SK-N-SH (cell line): ENCODE measurements around the gene TBL1XR1. TPM values are rescaled to one million over a fixed set of nuclear protein-coding genes. Genes with fewer than 3 reads are reported as not detected.
"Not testable (repeated sequence)": the region's sequence is repeated elsewhere in the genome, so short reads cannot be mapped to it uniquely, and the experiment has no call there.

Experiments
- CTCF ChIA-PET: fragments of 300-600, 350-600 bp; formaldehyde crosslinking; extraction: SDS; loops from one replicate; lab custom pipeline; 2021; lab: Yijun Ruan, JAX
- POLR2A ChIA-PET: fragments of 350-600 bp; sonication (Branson Sonifier 250); formaldehyde crosslinking; extraction: SDS; loops from one replicate; lab custom pipeline; 2020; ENCODE audit warnings: antibody characterized with exemption, inconsistent platforms; lab: Yijun Ruan, JAX
- DNase-seq: peaks from one replicate; pipeline ENCODE4 v3.0.0; 2012
- H2AFZ ChIP-seq: fragments of 200-600 bp; sonication (generic); 2 replicates; pipeline ENCODE4 v1.8.1; 2016; ENCODE audit warnings: antibody characterized with exemption, mild to moderate bottlenecking, low read depth
- H3F3A ChIP-seq: fragments of 200-600 bp; sonication (generic); replicated peaks from 2 replicates; pipeline ENCODE3; 2016; ENCODE audit warnings: antibody characterized with exemption, mild to moderate bottlenecking; ENCODE audit not compliant: insufficient read depth
- H3K27ac ChIP-seq, 2 experiments: fragments of 200-500 bp in 1 of 2; fragments of 200-600 bp in 1 of 2; sonication (Bioruptor generic) in 1 of 2; sonication (generic), shearing (Covaris generic) in 1 of 2; 2 replicates each; pipeline versions ENCODE4 v1.5.1 to v1.6.1; 2014 to 2016; ENCODE audit warnings: low read depth in 2 of 2, inconsistent platforms in 1 of 2, low read length in 1 of 2, mild to moderate bottlenecking in 1 of 2, mixed read lengths in 1 of 2
- H3K27me3 ChIP-seq: fragments of 200-600 bp; sonication (generic), shearing (Covaris generic); 2 replicates; pipeline ENCODE4 v1.6.1; 2016; ENCODE audit warnings: mixed run types; ENCODE audit not compliant: insufficient read depth
- H3K36me3 ChIP-seq, 2 experiments: fragments of 200-500 bp in 1 of 2; fragments of 200-600 bp in 1 of 2; sonication (Bioruptor generic) in 1 of 2; sonication (generic) in 1 of 2; replicated peaks in 1 of 2; 2 replicates each; pipeline versions ENCODE3 to v1.5.1; 2014 to 2016; ENCODE audit warnings: low read length in 1 of 2, mild to moderate bottlenecking in 1 of 2; ENCODE audit not compliant: insufficient read depth in 2 of 2, control insufficient read depth in 1 of 2
- H3K4me1 ChIP-seq, 2 experiments: fragments of 200-500 bp in 1 of 2; fragments of 200-600 bp in 1 of 2; sonication (Bioruptor generic) in 1 of 2; sonication (generic), shearing (Covaris generic) in 1 of 2; 2 replicates each; pipeline versions ENCODE4 v1.5.1 to v1.6.1; 2014 to 2016; ENCODE audit warnings: low read depth in 1 of 2, low read length in 1 of 2, mixed run types in 1 of 2; ENCODE audit not compliant: insufficient read depth in 2 of 2, control insufficient read depth in 1 of 2
- H3K4me2 ChIP-seq: fragments of 200-600 bp; sonication (generic), shearing (Covaris generic); 2 replicates; pipeline ENCODE4 v1.6.1; 2017; ENCODE audit warnings: mixed run types
- H3K4me3 ChIP-seq, 2 experiments: fragments of 200-500 bp in 1 of 2; fragments of 200-600 bp in 1 of 2; sonication (Bioruptor generic) in 1 of 2; sonication (generic), shearing (Covaris generic) in 1 of 2; 2 replicates each; pipeline versions ENCODE4 v1.5.1 to v1.8.1; 2014 to 2016; ENCODE audit warnings: low read depth in 2 of 2, inconsistent platforms in 1 of 2, low read length in 1 of 2, mild to moderate bottlenecking in 1 of 2, mixed read lengths in 1 of 2, moderate library complexity in 1 of 2
- H3K79me2 ChIP-seq: fragments of 200-600 bp; sonication (generic); 2 replicates; pipeline ENCODE4 v1.8.1; 2017; ENCODE audit warnings: mild to moderate bottlenecking; ENCODE audit not compliant: insufficient read depth
- H3K9ac ChIP-seq: fragments of 200-600 bp; sonication (generic); 2 replicates; pipeline ENCODE4 v1.6.1; 2017; ENCODE audit warnings: mixed run types
- H3K9me2 ChIP-seq: fragments of 200-600 bp; sonication (generic); 2 replicates; pipeline ENCODE4 v1.6.1; 2017; ENCODE audit warnings: mixed run types
- H3K9me3 ChIP-seq: fragments of 200-600 bp; sonication (generic); 2 replicates; pipeline ENCODE4 v1.6.1; 2017; ENCODE audit warnings: mixed run types, mild to moderate bottlenecking, moderate library complexity
- H4K20me1 ChIP-seq: fragments of 200-600 bp; sonication (generic); 2 replicates; pipeline ENCODE4 v1.6.1; 2017; ENCODE audit warnings: mild to moderate bottlenecking, mixed run types; ENCODE audit not compliant: insufficient read depth
- GATA2 ChIP-seq: sonication (generic); formaldehyde crosslinking; IDR thresholded peaks from 2 replicates; pipeline ENCODE4 v1.5.0; 2020; ENCODE audit warnings: mild to moderate bottlenecking, missing genetic modification reagents
- JUND ChIP-seq: IDR thresholded peaks from 2 replicates; pipeline ENCODE4 v1.4.0; 2012
- MEF2A ChIP-seq: IDR thresholded peaks from 2 replicates; pipeline ENCODE4 v1.4.0; 2012; ENCODE audit warnings: low read depth, borderline replicate concordance
- NRF1 ChIP-seq: IDR thresholded peaks from 2 replicates; pipeline ENCODE4 v1.6.1; 2012; ENCODE audit warnings: low read depth, mild to moderate bottlenecking, low read length
- POLR2AphosphoS5 ChIP-seq: IDR thresholded peaks from 2 replicates; pipeline ENCODE4 v1.6.1; 2012; ENCODE audit warnings: low read depth, low read length
- RFX5 ChIP-seq: IDR thresholded peaks from 2 replicates; pipeline ENCODE4 v1.6.1; 2012; ENCODE audit warnings: mild to moderate bottlenecking, improper control_type of control experiment, low read length
- SIN3A ChIP-seq: IDR thresholded peaks from 2 replicates; pipeline ENCODE4 v1.6.1; 2012; ENCODE audit warnings: low read depth, mild to moderate bottlenecking, low read length, moderate library complexity, borderline replicate concordance
- TCF12 ChIP-seq: IDR thresholded peaks from 2 replicates; pipeline ENCODE4 v1.4.0; 2012
- TEAD4 ChIP-seq: IDR thresholded peaks from 2 replicates; pipeline ENCODE4 v1.4.0; 2012; ENCODE audit warnings: mild to moderate bottlenecking, borderline replicate concordance; ENCODE audit not compliant: insufficient read depth
- WGBS: methylation state at CpG from one replicate; pipeline ENCODE4 v1.1.6; 2017; ENCODE audit warnings: low lambda C conversion rate; 5-methylcytosine and 5-hydroxymethylcytosine counted together
- polyA plus RNA-seq, 3 experiments: library from polyadenylated mRNA; depleted of rRNA; stranded (reverse); fragments of >200 nt; gene quantifications; 2 replicates each; pipeline ENCODE4 v1.2.3, GENCODE V29; 2012
- TF ChIP-seq, protein P1 (sequence below): IDR thresholded peaks from 2 replicates; pipeline ENCODE4 v1.4.0; 2012; ENCODE audit warnings: low read depth
- TF ChIP-seq, protein P2 (sequence below): fragments of 200-600 bp; sonication (generic); IDR thresholded peaks from 2 replicates; pipeline ENCODE4 v1.6.1; 2017; ENCODE audit warnings: antibody characterized with exemption, mild to moderate bottlenecking, moderate library complexity

Gene TBL1XR1
- polyA plus RNA-seq, 1 of the 3 experiments (the other 2 are of a cell fraction) = 20.9 TPM

DNA sequence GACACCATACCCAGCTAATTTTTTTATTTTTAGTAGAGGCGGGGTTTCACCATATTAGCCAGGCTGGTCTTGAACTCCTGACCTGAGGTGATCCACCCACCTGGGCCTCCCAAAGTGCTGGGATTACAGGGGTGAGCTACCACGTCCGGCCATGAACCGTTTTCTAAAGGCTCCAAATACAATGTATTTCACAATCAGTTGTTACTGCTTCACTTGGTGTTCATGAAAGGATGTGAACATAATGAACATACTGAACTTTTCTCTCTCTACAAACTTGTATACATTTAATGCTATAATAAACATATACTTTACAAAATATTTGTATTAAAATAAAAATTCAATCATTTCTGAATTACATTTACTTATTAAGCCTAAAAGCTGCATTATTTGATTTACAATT lies 28.9 kb downstream of the TBL1XR1 start:
- peaks cover 90% of the 10 kb centered on the region for H4K20me1 ChIP-seq
- H3K9ac ChIP-seq = no peak overlapping the region
- H3K9me2 ChIP-seq = no peaks in the 10 kb centered on the region
- H3K4me2 ChIP-seq = no peak overlapping the region
- POLR2A ChIA-PET = no interaction called here
- no peak overlapping the region for H3K4me3 ChIP-seq
- peaks cover 99% of the 10 kb centered on the region for H3K79me2 ChIP-seq
- 97% methylated on average over 4 of the region's 4 CpGs for WGBS
- no peaks in the 10 kb centered on the region for H3K9me3 ChIP-seq
- H3F3A ChIP-seq = peaks cover 4% of the 10 kb centered on the region
- no peak for TF ChIP-seq GATA2 (CRISPR knock-in tag)
- TF ChIP-seq TEAD4 = no peak
- TF ChIP-seq POLR2AphosphoS5 = no peak
- TF ChIP-seq, protein P1, sequence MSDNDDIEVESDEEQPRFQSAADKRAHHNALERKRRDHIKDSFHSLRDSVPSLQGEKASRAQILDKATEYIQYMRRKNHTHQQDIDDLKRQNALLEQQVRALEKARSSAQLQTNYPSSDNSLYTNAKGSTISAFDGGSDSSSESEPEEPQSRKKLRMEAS = no peak
- TF ChIP-seq RFX5 = no peak
- no peak for TF ChIP-seq TCF12
- TF ChIP-seq, protein P2, sequence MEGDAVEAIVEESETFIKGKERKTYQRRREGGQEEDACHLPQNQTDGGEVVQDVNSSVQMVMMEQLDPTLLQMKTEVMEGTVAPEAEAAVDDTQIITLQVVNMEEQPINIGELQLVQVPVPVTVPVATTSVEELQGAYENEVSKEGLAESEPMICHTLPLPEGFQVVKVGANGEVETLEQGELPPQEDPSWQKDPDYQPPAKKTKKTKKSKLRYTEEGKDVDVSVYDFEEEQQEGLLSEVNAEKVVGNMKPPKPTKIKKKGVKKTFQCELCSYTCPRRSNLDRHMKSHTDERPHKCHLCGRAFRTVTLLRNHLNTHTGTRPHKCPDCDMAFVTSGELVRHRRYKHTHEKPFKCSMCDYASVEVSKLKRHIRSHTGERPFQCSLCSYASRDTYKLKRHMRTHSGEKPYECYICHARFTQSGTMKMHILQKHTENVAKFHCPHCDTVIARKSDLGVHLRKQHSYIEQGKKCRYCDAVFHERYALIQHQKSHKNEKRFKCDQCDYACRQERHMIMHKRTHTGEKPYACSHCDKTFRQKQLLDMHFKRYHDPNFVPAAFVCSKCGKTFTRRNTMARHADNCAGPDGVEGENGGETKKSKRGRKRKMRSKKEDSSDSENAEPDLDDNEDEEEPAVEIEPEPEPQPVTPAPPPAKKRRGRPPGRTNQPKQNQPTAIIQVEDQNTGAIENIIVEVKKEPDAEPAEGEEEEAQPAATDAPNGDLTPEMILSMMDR = no peak
- no peak for TF ChIP-seq MEF2A
- H2AFZ ChIP-seq = no peak overlapping the region
- H3K36me3 ChIP-seq = peaks cover 0 to 11% of the 10 kb centered on the region in 2 experiments
- H3K4me1 ChIP-seq = no peaks in the 10 kb centered on the region; a peak in 1 of 4 replicates
- H3K27ac ChIP-seq = no peak overlapping the region
- CTCF ChIA-PET = interaction anchor here (1.4 kb wide), 2 partner anchors 10 to 26 kb away, joined by 3 read pairs; no protein-coding TSS in a partner anchor
- H3K27me3 ChIP-seq = no peaks in the 10 kb centered on the region
- DNase-seq = no peak

DNA sequence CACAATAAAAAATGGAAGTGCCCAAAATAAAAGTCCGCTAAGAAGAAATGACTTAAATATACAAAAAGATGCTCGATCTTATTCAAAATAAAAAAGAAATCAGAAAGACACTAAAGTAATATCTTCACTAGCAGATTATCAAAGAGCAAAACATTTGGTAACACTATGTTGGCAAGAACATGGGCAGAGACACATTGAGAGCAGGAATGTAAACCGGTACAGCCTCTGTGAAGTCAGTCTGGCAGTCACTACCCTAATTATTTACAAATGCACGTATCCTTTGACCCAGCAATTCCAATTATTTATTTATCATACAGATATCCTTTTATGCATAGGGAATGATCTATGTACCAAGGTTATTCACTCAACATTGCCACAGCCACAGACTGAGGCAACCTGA lies 34.5 kb downstream of the TBL1XR1 start:
- Histone ChIP-seq H3K9ac (no peak overlapping the region), H3K27ac (no peak overlapping the region), H3K79me2 (peaks cover 99% of the 10 kb centered on the region), H3K4me1 (no peaks in the 10 kb centered on the region), H3K9me3 (no peaks in the 10 kb centered on the region), H4K20me1 (peaks cover 93% of the 10 kb centered on the region), H3K36me3 (peaks cover 0 to 8% of the 10 kb centered on the region in 2 experiments), H3K4me3 (no peak overlapping the region), H2AFZ (no peak overlapping the region), H3K4me2 (no peak overlapping the region), H3K27me3 (no peaks in the 10 kb centered on the region), H3K9me2 (no peaks in the 10 kb centered on the region), H3F3A (no peaks in the 10 kb centered on the region)
- WGBS = 92% methylated on average over 4 of the region's 4 CpGs
- no peak for TF ChIP-seq JUND
- no peak for TF ChIP-seq NRF1
- no peak for TF ChIP-seq SIN3A
- ChIA-PET POLR2A (no interaction called here), CTCF (no interaction called here)
- DNase-seq = no peak

DNA sequence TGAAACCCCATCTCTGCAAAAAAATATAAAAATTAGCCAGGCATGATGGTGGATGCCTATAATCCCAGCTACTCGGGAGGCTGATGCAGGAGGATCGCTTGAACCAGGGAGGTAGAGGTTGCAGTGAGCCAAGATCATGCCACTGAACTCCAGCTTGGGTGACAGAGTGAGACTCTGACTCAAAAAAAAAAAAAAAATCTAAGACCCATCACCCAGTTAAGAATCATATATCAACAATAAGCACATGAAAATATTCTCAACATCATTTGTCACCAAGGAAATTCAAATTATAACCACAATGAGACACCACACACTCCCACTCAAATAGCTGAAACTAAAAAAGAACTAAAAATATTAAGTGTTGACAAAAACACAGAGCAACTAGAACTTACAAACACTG lies 35.7 kb downstream of the TBL1XR1 start:
- peaks cover 99% of the 10 kb centered on the region for H3K79me2 ChIP-seq
- CTCF ChIA-PET, POLR2A ChIA-PET, H3K36me3 ChIP-seq, H3K4me2 ChIP-seq, H3K4me1 ChIP-seq, H3K27me3 ChIP-seq, H3K9me3 ChIP-seq, DNase-seq, H3K9ac ChIP-seq, H3F3A ChIP-seq, H3K27ac ChIP-seq, H2AFZ ChIP-seq, H3K9me2 ChIP-seq, H3K4me3 ChIP-seq: not testable (repeated sequence)
- 96% methylated on average over 2 of the region's 2 CpGs for WGBS
- peaks cover 92% of the 10 kb centered on the region for H4K20me1 ChIP-seq
